ENCODE data around the gene PRKN.

PRKN gene

DNA sequence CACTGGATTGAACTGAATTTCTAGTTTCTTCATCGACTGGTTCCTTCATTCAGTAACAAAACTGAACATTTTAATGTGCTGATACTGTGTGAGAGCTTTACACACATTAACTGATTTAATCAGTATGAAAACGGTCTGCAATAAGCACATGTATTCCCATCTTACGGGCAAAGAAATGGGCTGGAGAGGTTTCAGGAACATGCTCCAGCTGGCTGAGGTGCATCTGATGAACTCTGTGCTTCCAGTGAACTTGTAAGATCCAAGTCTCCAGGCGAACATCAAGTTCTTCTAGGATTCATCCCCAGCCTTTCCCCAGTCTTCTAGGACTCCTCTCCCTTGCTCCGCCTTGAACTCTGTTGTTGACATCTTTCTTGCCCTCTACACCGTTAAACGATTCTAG lies 1233.0 kb downstream of the PRKN start:
- DNase-seq: no peak

DNA sequence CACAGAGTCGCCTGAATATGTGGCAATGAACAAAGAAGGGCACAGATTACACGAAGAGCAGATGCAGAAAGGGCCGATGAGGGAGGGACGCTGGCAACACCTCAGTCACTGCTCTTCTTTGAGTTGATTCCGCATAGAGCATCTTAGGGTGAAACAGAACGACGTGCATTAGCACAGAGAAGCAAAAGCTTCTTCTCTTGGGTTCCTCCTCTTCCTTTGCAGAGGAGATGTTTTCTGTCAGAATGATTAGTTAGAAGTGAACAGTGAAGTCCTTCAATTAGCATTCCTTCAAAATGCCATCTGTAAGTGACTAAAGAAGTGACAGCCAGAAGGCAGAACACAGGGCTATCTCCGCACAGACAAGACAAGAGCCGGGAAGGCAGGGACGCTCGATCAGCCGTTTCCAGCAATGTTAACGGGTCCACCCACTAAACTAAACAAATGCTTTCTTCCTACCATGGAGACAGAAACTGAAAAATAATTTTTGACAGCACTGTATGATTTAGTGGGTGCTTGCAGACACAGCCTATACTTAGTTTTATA lies 1233.9 kb downstream of the PRKN start:
- DNase-seq: no peak

DNA sequence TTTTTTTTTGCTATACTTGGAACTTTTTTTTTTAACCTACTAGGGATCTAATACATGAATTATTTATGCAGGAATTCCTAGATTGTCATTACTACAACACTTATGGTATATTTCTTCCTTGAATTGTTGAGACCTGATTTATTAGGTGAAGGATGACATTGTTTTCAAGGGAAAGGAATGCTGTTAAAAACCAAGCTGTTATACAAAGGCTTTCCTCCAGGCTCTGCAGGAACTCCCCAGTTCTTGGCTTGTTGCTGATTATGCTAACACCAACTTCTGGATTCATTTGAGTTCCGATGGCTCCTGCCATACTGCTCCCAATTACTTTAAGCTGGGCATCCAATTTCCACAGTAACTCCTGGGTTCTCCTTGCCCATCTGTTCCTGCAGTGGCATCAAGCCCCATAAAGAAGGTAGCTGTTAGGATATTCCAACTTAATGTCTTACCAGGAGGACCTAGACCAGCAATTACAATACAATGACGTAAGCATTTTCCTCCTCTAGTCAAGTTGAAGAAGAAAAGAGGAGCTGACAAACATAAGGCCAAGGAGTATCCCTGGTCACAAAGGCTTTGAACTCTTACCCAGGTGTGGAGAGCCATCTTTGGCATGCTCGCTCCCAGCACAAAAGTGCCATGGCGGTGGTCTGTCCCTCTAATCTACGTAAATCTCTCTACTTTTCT lies 1237.8 kb downstream of the PRKN start:
- no peak for DNase-seq

DNA sequence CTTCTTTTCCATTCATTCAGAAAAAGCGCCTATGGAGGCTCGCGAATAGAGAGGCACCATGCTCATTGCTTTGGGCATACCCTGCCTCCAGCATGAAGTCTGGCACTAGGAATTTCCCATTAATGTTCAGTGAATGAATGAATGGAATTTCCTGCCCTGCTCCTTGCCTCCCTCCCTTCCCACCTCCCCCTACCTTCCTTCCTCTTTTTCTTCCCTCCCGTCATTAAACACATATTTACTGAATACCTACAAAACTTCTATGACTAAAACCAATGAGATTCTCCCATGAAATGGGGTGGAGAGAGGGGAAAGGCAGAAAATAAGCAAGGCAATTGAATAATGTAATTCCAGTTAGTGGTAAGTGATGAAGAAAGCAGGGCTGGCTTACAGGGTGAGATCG lies 1239.9 kb downstream of the PRKN start:
- no peak for DNase-seq

DNA sequence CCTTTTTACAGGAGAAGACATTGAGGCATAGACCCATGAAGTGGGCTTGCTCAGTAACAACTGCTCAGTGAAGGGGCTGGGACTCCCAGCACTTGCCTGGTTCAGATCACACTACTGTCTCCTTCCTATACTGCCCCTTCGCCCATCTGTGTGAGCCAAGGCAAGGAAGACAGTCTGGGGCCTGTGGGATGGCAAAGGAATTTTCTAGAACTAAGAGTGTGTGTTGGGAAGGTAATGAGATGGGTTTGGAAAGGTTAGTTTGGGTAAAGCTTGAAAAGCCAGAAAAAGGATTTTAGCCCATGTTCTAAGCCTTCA lies 1240.4 kb downstream of the PRKN start:
- DNase-seq: no peak

DNA sequence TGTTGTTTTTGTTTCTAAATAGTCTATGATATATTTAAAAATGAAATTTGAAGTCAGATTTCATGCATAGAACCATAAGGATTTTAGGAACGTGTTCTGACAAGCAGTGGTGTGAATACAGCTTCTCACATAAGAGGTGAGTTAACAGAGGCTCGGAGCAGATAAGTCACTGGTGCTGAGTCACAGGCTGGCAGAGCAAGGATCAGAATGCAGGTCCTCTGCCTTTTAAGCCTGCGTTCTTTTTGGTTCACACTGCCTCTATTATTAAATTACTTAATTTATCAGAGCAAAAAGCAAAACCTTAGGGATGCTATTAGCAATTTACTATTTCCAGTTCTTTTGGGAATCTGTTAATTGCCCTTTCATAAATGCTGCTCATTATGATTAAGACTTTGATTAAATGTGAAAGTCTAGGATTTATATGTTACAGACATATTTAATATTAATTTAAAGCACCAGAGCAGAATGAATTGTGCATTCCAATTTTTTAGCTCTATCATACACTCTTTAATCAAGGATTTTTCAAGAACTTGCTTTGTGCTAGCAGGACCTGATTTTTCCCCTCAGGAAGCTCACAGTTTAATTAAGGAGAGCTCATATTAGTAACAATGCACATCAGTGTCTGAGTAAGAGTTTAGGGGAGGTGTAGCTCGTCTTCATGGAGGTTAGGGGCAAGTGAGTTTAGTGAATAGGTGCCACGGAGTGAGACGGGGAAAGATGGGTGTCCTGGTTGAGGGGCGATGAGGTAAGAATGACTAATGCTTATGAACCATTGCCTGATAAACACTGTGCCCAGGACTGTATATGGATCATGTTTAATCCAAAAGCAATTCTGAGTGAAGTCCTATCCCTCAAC lies 1241.0 kb downstream of the PRKN start:
- no peak for DNase-seq

DNA sequence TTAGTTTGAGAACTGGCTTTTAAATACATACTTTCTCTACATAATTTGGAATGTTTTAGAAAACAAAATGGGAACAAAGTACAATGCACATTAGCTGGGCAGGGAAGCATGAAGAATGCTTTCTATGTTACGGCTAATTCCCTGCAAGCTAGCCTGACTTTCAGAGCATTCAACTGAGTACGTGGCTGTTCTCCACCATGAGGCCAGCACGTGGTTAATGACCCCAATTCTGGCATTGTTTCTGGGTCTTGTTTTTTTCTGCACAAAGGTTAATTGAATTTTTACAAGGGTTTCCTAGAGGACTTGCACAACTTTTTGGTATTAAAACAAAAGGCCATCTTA lies 1245.1 kb downstream of the PRKN start:
- no peak for DNase-seq

DNA sequence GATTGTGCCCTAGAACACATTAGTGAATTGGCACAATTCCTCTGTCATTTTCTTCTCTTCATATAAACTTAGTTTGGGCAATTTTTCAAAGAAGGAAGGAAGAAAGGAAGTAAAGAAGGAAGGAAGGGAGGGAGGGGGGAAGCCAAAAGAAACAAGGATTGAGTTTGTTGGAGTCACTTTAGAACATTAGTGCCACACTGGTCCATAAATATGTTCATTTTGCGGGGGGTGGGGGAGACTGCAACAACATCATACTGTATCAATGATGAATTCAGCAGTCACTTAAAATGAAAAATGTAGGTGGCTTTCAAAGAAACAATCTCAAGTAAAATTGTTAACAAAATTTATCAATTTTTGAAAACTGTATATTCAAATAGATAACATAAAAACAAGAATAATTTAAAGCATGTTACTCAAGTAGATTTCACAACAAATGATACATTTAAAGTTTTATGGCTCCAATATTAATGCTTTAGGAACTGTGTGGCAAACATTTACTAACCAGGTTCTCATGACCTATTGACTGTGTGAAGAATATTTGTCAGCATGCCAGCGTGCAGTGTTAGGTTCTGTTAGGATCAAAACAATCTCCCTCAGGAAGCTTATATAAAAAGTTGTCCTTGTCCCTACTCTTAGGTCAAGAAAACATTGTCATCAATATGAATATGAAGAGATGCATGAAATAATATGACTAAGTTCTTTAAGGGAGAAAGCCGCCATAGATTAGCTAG lies 1245.6 kb downstream of the PRKN start:
- DNase-seq: no peak

DNA sequence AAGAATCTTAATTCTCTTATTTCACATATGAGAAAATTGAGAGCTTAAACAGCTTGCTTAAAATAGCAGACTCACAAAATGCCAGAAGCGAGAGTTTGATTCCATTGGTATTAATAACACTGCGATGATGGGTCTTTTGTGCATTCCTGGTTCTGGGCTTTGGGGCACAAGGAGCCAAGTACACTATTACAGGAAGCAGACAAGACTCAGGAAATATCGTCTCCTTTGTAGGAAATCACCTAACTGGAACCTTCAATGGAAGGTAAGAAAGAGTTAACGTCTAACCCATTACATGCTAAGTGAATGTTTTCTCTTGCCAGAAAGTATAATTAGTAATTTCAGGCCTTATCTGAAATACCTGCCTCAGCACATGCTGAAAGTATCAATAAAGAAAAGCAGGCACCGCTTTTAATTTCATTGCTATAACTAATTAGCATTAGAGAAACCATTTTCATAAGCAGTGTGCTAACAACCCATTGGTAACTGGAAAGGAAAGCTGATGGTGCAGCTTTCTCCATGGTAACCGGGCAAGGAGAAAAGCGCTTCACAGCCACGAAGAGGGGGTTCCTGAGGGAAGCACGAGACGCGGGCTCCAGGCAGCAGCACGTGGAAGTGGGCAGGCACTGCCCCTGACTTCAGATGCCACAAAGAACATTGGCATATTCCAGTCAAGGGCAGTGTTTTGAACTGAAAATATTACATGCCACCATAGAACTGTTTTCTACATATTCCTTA lies 1247.0 kb downstream of the PRKN start:
- DNase-seq: no peak

DNA sequence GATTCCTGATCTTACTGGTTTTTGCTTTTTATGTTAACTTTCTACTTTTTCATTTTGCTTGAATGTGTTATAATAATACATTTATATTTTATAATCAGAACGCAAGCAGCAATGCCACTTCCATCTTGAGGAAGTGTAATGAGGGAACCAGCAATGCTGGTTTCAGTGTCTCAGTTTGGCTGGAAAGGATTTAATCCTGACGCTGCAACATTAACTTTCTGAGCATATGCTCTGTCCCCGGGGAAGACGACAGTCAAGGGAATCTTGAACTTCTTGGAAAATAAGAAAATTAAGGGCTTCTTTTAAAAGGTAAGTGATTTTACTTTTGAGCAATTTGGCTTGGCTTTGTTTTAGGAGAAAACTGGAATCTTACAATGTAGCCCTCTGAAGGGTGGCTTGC lies 1248.2 kb downstream of the PRKN start:
- no peak for DNase-seq

DNA sequence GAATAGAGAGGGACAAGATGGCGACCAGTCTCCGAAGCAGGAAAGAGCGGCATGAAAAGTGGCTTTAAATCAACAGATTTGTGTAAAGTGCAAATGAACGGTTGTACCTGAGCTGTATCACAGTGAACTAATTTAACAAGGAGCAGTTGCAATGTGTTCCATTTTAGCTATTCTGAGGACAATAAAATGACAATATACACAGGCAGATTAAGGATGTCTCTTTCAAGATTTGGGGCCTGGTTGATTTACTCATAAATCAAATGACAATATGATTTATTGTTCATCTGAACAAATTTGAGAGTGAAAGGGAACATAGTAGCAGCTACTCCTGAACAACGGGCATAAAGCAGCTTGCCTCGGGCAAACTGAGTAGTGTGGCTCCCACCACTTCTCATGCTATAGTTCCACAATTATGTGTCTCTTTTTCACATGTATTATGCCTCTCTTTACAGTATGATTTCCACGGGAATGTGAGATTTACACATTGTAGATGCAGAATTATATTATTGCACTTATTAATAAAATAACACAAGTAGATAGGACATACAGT lies 1249.6 kb downstream of the PRKN start:
- no peak for DNase-seq

DNA sequence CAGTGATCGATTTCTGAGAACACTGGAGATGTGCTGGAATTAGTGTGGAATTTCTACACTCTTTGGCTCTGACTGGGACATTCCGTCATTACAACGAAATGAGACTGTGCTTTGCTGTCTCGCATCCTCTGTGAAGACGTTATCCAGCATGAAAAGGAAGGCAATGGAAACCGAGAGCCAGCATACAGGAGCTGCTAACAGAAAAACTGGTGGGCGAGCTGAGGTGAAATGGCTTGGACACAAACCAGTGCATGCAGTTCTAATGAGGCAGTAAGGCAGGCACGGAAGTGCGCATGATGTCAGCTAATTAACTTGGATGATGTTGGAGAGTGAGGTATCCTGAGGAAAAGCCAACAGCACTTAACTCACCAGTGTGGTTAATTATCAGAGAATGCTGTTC lies 1250.9 kb downstream of the PRKN start:
- peak in 1 of 2 experiments; percentile 4 for DNase-seq

DNA sequence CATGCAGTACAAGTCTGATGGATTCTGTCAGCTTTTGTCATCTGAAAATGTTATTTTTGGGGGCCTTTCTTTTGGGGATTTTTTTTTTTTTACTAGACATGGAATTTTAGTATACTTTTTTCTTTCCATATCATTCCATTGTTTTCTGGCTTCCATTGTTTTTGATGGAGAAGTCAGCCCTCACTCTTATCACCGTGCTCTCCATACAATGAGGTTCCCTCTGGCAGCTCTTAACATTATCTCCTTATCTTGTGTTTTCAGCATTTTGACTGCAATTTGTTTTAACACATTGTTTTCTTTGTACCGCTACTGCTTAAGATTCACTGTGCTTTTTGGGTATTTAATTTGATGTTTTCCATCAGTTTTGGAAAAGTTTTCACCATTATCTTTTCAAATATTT lies 1262.2 kb downstream of the PRKN start:
- no peak for DNase-seq

DNA sequence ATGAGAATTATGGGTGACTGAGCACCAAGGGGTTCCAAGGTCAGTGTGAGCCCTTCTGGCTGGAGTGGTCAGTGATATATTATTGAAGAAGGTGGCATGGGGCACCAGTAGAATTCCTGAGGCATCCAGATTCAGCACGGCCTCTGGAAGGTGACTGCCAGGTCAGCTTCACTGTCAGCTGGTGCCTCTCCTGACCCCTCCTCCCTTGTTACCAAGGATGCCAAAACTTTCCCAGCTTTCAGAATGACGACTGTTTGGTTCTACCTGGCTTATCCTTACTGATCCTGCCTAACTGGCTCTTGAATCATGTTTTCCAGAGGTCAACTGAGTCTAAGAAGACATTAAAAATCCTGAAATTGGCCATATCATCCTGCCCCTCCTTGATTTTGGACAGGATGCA lies 1264.5 kb downstream of the PRKN start:
- no peak for DNase-seq

DNA sequence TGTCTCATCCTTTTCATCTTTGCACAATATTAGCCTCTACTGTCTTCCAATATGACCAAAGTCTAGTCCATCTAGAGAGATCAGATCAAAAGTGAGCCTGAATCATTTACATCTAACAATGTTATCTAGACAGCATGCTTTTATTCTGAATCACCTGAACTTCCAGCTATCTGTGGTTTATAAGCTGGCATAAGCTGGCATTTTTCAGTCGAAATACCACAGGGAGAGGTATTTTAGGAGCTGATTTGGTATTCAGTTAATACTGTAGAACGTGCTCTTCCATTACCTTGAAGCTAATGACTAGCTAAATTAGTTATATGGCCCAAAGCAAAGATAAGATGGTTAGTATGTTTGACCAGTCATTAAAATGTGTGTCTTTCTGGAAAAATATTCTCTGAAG lies 1265.4 kb downstream of the PRKN start:
- no peak for DNase-seq

DNA sequence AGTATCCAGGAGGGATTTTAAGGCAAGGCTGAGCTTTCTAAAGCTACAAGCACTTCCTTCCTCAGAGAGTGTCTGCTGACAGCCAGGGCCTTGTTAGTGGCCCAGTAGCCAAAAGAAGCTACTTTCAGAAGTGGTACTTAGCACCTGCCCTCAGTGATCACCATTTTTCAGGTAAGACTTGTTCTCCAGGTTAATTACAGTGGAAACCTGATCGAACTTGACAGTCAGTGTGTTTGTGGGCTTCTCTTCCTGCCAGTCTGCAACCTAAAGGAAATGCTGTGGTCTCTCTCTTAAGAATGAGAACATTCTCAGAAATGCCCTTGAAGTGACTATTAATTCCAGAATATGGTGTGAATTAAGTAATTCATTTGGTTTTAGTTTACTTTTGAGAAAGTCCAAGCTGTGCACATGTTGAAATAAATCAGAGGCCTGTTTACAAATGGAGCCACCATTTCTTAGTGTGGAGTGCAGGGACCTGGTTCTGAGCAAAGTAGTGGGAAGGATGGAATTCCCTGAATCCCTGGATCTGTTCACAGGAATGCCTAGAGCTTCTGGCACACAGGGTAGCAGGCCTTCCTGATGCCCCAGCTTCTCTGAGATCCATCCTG lies 1268.5 kb downstream of the PRKN start:
- DNase-seq: no peak

DNA sequence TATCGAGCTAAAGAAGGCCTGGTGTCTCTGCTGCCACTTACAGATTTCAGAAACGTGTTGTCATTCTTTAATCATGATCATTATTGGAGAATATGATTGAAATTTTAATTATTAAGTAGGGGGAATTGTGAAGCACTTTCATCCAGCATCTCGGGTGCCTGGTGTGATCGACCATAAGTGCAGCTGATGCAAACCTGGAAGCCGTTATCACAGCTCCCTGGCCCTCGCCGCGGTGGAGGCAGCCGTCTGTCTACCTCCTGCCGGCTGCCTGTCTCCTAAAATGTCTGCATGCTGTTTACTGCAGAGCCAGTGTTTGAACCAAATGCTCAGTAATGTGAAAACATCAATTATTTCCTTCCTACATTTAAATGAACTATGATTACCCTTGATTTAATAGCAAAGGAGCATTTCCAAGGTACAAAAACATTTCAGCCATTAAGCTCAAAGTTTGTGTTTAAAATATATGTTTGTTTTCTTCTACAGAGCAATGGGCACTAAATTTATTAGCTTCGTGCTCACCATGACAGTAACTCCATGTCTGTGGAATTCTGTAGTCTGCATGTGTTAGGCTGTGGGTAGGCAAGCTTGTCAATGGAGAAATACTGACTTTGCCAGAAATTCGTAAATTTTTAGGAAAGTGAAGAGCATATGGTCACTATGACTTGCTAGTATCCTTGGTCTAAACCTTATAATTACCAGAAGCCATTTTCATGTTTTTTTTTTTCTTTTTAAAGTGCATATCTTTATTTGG lies 1269.2 kb downstream of the PRKN start:
- DNase-seq: no peak

DNA sequence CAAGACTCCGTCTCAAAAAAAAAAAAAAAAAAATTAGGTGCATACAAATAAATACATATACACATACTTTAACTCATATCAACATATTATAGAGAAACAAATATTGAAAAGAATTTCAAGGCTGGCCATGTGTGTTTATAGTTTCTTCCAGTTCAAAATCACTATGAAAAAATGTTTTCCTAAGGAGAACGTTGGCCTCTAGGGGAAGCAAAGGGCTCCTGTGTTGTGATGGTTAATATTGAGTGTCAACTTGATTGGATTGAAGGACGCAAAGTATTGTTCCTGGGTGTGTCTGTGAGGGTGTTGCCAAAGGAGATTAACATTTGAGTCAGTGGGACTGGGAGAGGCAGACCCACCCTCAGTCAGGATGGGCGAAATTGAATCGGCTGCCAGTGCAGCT lies 1271.7 kb downstream of the PRKN start:
- DNase-seq: no peak

DNA sequence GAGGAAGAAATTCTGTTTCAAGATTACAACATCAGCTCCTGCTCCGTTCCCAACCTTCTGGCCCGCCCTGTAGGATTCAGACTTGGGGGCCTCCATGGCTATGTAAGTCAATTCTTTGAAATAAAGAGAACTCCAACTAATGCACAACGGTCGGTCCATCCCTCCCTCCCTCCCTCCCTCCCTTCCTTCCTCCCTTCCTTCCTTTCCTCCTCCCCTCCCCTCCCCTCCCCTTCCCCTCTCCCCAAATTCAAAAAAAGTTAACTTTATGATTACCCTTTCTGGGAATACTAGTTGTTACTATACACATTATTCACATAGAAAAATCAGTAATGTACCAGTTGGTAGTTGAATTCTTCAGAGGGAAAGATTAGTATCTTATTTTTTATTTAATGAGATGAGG lies 1274.0 kb downstream of the PRKN start:
- no peak for DNase-seq

DNA sequence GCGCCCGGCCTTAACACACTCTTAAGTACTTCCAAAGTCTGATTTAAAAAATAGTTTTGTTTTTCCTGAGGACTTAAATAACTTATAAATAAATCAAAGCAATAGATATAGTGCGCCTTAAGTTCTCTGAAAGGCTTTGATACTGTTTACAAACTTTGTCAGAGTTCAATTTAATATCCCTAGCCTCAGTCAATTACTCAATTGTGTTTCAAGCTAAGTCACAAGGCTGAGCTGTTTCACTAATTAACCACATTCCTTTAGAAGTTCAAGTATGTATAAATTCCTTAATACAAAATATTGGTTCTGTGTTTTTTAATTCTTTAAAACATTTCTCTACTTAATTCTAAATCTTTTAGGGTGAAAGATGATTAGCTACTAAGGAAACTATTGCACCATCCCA lies 1275.3 kb downstream of the PRKN start:
- no peak for DNase-seq

DNA sequence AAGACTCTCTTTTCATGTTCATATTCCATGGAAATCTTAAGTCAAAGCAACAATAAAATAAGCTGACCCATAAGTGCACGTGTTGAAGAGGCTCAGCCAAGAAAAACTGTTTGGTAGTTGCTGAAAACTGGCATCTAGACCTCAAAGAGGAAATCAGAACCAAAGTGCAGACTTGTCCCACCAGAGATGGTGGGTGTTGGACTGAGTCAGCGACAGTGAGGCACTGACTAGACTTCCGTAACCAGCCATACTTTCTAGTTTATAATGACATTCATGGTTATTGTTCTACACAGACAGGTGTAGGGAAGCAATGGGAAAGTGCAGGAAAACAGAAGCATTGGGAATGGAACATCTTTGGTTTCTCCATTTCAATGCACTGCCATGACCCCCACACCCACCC lies 1278.0 kb downstream of the PRKN start:
- no peak for DNase-seq

DNA sequence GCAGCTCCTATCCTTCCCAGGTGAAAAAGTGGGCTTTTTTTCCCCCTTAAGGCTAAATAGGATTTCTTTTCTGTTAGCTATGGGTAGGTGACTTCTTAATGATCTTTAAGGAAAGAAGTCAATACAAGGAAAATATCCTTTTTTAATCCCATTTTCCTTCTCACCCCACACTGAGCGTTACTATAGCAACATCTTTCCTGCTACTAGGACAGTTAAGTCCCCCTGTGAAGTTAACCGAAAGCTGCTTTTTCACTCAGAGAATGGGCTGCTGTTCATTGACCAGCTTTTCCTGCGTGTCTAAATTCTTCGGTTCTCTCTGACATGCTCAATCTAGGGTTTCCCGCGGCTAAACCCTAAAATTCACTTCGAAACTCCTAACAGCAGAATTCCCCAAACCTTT lies 1280.6 kb downstream of the PRKN start:
- no peak for DNase-seq

Measured in NCI-H446 (cell line).